Measurements from ENCODE around the gene ECI1.
A peak's percentile ranks its signal among the peaks of the same experiment; 100 is the strongest.

The ECI1 gene

GRCh38 chr16:2213817-2214718 is 37.3 kb downstream of the ECI1 start:
- no peaks in the 10 kb centered on the region for H3K27me3 ChIP-seq (ENCODE audit: low read depth, low read length)
- no peak overlapping the region for H3K27ac ChIP-seq (ENCODE audit: low read length)
- H3K4me1 ChIP-seq (ENCODE audit: control insufficient read depth in 1 of 2, insufficient read depth in 2 of 2, low read length in 2 of 2): peaks cover 14 to 20% of the 10 kb centered on the region in 2 donors
- H3K4me3 ChIP-seq (ENCODE audit: low read depth in 1 of 2, low read length in 2 of 2): peak overlapping the region; percentile 61 to 85
- no peaks in the 10 kb centered on the region for H3K9me3 ChIP-seq (ENCODE audit: control insufficient read depth in 1 of 2, low read length in 2 of 2)
- H3K36me3 ChIP-seq (ENCODE audit: control insufficient read depth in 1 of 2, insufficient read depth in 2 of 2, low read length in 2 of 2): peaks cover 3 to 6% of the 10 kb centered on the region in 2 donors

- Histone ChIP-seq H3K27me3 (ENCODE audit: low read depth, low read length) (no peaks in the 10 kb centered on the region), H3K27ac (ENCODE audit: low read length) (no peak overlapping the region), H3K9me3 (ENCODE audit: control insufficient read depth in 1 of 2, low read length in 2 of 2) (no peaks in the 10 kb centered on the region), H3K4me1 (ENCODE audit: control insufficient read depth in 1 of 2, insufficient read depth in 2 of 2, low read length in 2 of 2) (peaks cover 14 to 20% of the 10 kb centered on the region in 2 donors), H3K36me3 (ENCODE audit: control insufficient read depth in 1 of 2, insufficient read depth in 2 of 2, low read length in 2 of 2) (peaks cover 6 to 18% of the 10 kb centered on the region in 2 donors), H3K4me3 (ENCODE audit: low read depth in 1 of 2, low read length in 2 of 2) (peak overlapping the region; percentile 6 to 60)
These were observed 38.7 kb downstream of the ECI1 start for GRCh38 chr16:2212362-2213324.

- Histone ChIP-seq H3K27me3 (ENCODE audit: low read depth, low read length) (no peaks in the 10 kb centered on the region), H3K4me3 (ENCODE audit: low read depth in 1 of 2, low read length in 2 of 2) (no peak overlapping the region), H3K27ac (ENCODE audit: low read length) (no peak overlapping the region), H3K9me3 (ENCODE audit: control insufficient read depth in 1 of 2, low read length in 2 of 2) (no peaks in the 10 kb centered on the region), H3K4me1 (ENCODE audit: control insufficient read depth in 1 of 2, insufficient read depth in 2 of 2, low read length in 2 of 2) (peaks cover 14 to 21% of the 10 kb centered on the region in 2 donors), H3K36me3 (ENCODE audit: control insufficient read depth in 1 of 2, insufficient read depth in 2 of 2, low read length in 2 of 2) (peaks cover 6 to 20% of the 10 kb centered on the region in 2 donors)
These were observed 39.5 kb downstream of the ECI1 start for GRCh38 chr16:2211923-2212347.

- Histone ChIP-seq H3K9me3 (ENCODE audit: control insufficient read depth in 1 of 2, low read length in 2 of 2) (no peaks in the 10 kb centered on the region), H3K27me3 (ENCODE audit: low read depth, low read length) (no peaks in the 10 kb centered on the region), H3K4me1 (ENCODE audit: control insufficient read depth in 1 of 2, insufficient read depth in 2 of 2, low read length in 2 of 2) (peaks cover 20 to 33% of the 10 kb centered on the region in 2 donors), H3K4me3 (ENCODE audit: low read depth in 1 of 2, low read length in 2 of 2) (no peak within 1 kb of the TSS), H3K36me3 (ENCODE audit: control insufficient read depth in 1 of 2, insufficient read depth in 2 of 2, low read length in 2 of 2) (peaks cover 6 to 20% of the 10 kb centered on the region in 2 donors), H3K27ac (ENCODE audit: low read length) (no peak within 1 kb of the TSS)
These were observed 40.7 kb downstream of the ECI1 start, which contains the start of gene BRICD5 for GRCh38 chr16:2210386-2211365. BRICD5 (minus strand) TSS chr16:2210863; CDS start chr16:2210833, 30 bp downstream.

- Histone ChIP-seq H3K27ac (ENCODE audit: low read length) (no peak overlapping the region), H3K4me3 (ENCODE audit: low read depth in 1 of 2, low read length in 2 of 2) (no peak overlapping the region), H3K9me3 (ENCODE audit: control insufficient read depth in 1 of 2, low read length in 2 of 2) (no peaks in the 10 kb centered on the region), H3K4me1 (ENCODE audit: control insufficient read depth in 1 of 2, insufficient read depth in 2 of 2, low read length in 2 of 2) (peaks cover 20 to 33% of the 10 kb centered on the region in 2 donors), H3K27me3 (ENCODE audit: low read depth, low read length) (no peaks in the 10 kb centered on the region), H3K36me3 (ENCODE audit: control insufficient read depth in 1 of 2, insufficient read depth in 2 of 2, low read length in 2 of 2) (peaks cover 6 to 20% of the 10 kb centered on the region in 2 donors)
These were observed 41.4 kb downstream of the ECI1 start for GRCh38 chr16:2210009-2210332.

- H3K4me3 ChIP-seq (ENCODE audit: low read depth in 1 of 2, low read length in 2 of 2): no peak overlapping the region
- peaks cover 23 to 37% of the 10 kb centered on the region in 2 donors for H3K4me1 ChIP-seq (ENCODE audit: control insufficient read depth in 1 of 2, insufficient read depth in 2 of 2, low read length in 2 of 2)
- H3K9me3 ChIP-seq (ENCODE audit: control insufficient read depth in 1 of 2, low read length in 2 of 2): no peaks in the 10 kb centered on the region
- no peak overlapping the region for H3K27ac ChIP-seq (ENCODE audit: low read length)
- no peaks in the 10 kb centered on the region for H3K27me3 ChIP-seq (ENCODE audit: low read depth, low read length)
- H3K36me3 ChIP-seq (ENCODE audit: control insufficient read depth in 1 of 2, insufficient read depth in 2 of 2, low read length in 2 of 2): peaks cover 6 to 20% of the 10 kb centered on the region in 2 donors
These were observed 42.0 kb downstream of the ECI1 start for GRCh38 chr16:2209258-2210008.

GRCh38 chr16:2208772-2209171 is 42.6 kb downstream of the ECI1 start:
- no peaks in the 10 kb centered on the region for H3K9me3 ChIP-seq (ENCODE audit: control insufficient read depth in 1 of 2, low read length in 2 of 2)
- peaks cover 6 to 20% of the 10 kb centered on the region in 2 donors for H3K36me3 ChIP-seq (ENCODE audit: control insufficient read depth in 1 of 2, insufficient read depth in 2 of 2, low read length in 2 of 2)
- H3K4me3 ChIP-seq (ENCODE audit: low read depth in 1 of 2, low read length in 2 of 2): no peak overlapping the region
- peaks cover 23 to 38% of the 10 kb centered on the region in 2 donors for H3K4me1 ChIP-seq (ENCODE audit: control insufficient read depth in 1 of 2, insufficient read depth in 2 of 2, low read length in 2 of 2)
- H3K27me3 ChIP-seq (ENCODE audit: low read depth, low read length): no peaks in the 10 kb centered on the region
- H3K27ac ChIP-seq (ENCODE audit: low read length): no peak overlapping the region

GRCh38 chr16:2208308-2208707 is 43.1 kb downstream of the ECI1 start:
- peaks cover 6 to 20% of the 10 kb centered on the region in 2 donors for H3K36me3 ChIP-seq (ENCODE audit: control insufficient read depth in 1 of 2, insufficient read depth in 2 of 2, low read length in 2 of 2)
- H3K9me3 ChIP-seq (ENCODE audit: control insufficient read depth in 1 of 2, low read length in 2 of 2): no peaks in the 10 kb centered on the region
- H3K4me1 ChIP-seq (ENCODE audit: control insufficient read depth in 1 of 2, insufficient read depth in 2 of 2, low read length in 2 of 2): peaks cover 19 to 33% of the 10 kb centered on the region in 2 donors
- H3K27ac ChIP-seq (ENCODE audit: low read length): no peak overlapping the region
- H3K27me3 ChIP-seq (ENCODE audit: low read depth, low read length): no peaks in the 10 kb centered on the region
- no peak overlapping the region for H3K4me3 ChIP-seq (ENCODE audit: low read depth in 1 of 2, low read length in 2 of 2)

- H3K4me1 ChIP-seq (ENCODE audit: control insufficient read depth in 1 of 2, insufficient read depth in 2 of 2, low read length in 2 of 2): peaks cover 14 to 29% of the 10 kb centered on the region in 2 donors
- no peak overlapping the region for H3K27ac ChIP-seq (ENCODE audit: low read length)
- no peaks in the 10 kb centered on the region for H3K27me3 ChIP-seq (ENCODE audit: low read depth, low read length)
- H3K36me3 ChIP-seq (ENCODE audit: control insufficient read depth in 1 of 2, insufficient read depth in 2 of 2, low read length in 2 of 2): peaks cover 6 to 20% of the 10 kb centered on the region in 2 donors
- H3K9me3 ChIP-seq (ENCODE audit: control insufficient read depth in 1 of 2, low read length in 2 of 2): no peaks in the 10 kb centered on the region
- H3K4me3 ChIP-seq (ENCODE audit: low read depth in 1 of 2, low read length in 2 of 2): no peak overlapping the region
These were observed 43.5 kb downstream of the ECI1 start for GRCh38 chr16:2207872-2208271.
